GM21576 (cell line): ENCODE measurements around the gene UBR7.

Source experiments
- ATAC-seq: cut with Tn5 transposase; IDR thresholded peaks from one replicate; pipeline ENCODE4 v1.9.1; 2021; ENCODE audit warnings: mild to moderate bottlenecking, moderate library complexity; ENCODE audit not compliant: unreplicated experiment

Gene UBR7

DNA sequence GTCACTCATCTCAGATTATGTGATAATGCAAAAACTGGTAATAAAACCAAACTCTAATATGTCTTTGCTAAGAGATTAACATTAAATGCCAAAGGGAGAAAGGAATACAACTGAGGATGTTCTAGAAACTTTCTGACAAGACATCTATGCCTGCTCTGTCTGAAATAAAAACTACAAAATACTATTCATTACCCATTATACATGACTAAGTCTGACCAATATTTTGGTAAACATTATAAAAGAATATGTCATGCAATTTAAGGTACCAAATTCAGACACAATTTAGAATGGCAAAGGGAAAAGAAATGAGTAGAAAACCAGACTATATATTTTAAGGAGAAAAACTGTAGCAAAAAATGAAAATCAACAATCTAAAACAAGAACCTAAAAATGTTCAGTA is 39.5 kb downstream of the UBR7 start:
- no peak for ATAC-seq

DNA sequence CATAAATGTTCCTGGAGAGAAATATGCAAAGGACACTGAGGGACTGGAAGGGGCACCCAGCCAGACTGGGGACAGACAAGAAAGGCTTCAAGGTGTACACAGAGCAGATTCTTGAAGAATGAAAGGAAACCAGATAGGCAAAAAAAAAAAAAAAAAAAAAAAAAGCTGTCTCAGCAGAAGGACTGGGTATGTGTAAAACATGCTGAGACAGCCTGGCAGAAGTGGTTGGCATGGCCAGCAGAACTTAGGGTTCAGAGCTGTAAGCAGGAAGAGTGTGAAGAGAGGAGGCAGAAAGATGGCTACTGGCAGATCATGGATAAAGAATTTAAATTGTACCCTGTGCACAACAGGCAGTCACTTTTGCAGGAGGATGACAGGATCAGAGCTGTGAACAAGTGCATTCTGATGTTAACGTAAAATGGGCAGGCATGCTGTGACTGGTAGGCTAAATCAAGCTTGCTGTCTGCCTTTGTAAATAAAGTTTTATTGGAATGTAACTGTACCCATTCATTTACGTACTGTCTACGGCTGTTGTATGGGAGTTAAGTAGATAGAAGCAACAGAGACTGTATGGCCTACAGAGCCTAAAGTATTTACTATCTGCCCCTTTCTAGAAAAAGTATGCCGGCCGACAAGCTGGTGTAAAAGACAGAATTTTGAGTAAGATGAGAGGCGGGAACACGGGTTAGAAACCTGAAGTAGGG is 42.2 kb downstream of the UBR7 start:
- no peak for ATAC-seq

DNA sequence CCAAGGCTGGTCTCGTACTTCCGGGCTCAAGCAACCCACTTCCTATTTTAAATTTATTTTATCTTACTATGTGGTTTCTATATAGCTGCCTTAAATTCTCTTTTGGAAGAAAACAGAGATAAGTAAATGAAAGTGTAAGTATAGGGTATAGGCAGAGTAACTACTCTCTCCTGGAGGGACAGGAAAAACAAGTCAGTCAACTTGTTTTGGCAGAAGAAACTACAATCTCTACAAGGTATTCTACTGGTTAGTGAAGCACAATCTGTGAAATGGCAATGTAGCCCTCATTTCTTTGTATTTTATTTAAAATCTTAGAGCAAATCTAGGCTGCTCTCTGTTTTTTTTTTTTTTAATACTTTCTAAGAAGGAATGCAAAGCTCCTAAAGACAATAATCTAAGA is 55.4 kb downstream of the UBR7 start:
- no peak for ATAC-seq

DNA sequence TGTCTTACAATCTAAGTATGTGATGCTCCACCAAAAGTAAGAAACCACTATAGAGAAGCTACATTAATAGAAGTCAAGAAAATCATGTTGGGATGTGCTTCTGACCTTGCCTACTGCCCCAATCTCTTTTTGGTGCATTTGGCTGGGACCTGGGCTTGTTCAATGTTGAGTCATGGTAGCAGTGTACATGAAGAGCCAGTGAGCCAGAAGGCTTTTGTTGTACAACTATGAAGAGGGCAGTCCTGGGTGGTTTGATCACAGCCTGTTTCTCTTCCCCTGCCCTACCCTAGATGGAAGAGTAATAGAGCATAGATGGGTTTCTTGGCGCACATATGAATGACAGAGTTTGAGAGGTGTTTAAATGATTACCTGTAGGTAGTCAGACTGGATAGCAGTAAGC is 56.4 kb downstream of the UBR7 start:
- ATAC-seq = no peak

DNA sequence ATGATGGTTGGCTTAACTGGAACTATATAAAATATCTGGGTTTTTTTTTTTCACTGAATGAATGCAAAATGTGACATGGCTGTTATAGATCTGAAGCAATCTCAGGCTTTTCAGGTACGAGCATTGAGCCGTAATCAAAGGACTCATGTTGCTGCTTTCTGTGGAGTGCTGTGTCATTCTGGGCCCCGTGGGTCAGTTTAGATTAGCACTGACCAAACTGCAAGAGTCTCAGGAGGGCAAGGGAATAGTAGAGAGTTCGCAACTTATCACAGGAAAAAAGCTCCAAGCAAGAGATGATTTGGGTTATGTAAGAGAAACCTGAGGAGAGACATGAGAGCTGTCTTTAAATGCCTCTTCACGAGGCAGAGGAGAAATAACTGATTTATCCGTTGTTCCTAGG is 59.1 kb downstream of the UBR7 start:
- ATAC-seq = no peak

DNA sequence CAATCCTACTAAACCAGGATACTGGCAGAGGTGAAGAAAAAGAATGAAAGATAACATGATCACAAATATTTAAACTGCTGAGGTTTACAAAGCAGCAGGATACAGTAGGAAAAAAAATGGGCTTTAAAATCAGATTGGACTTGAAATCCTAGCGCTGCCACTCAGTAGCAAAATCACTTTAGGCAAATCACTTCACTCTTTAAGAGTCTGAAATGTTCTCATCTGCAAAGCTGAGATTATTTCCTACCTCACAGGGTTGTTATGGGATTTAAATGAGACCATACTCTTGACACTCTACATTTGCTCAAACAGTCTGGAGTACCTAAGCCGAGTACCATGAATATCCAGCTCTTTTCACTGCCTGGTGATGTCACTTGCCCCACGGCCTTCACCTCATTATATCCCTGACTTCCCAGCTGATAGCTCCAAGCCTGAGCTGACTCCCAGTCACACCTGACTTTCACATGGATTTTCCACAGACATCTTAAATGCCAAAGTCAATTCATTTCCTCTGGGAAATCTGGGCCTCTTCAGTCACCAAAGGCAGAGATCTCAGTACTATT is 60.2 kb downstream of the UBR7 start:
- no peak for ATAC-seq

DNA sequence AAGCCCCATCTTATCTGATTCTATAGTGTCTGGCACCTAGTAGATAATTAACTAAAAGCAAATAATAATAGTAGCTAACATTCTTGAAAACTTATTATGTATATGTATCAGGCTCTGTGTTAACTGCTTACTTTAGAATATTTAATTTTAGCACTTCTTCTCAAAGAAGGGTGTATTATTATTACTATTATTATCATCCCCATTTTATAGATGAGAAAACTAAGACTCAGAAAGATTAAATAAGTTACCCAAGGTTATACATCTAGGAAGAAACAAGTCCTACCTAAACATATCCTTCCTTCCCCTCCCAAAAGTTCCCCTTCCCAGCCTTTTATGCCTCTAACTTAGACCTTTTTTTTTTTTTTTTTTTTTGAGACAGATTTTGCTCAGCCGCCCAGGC is 61.4 kb downstream of the UBR7 start:
- ATAC-seq = no peak

DNA sequence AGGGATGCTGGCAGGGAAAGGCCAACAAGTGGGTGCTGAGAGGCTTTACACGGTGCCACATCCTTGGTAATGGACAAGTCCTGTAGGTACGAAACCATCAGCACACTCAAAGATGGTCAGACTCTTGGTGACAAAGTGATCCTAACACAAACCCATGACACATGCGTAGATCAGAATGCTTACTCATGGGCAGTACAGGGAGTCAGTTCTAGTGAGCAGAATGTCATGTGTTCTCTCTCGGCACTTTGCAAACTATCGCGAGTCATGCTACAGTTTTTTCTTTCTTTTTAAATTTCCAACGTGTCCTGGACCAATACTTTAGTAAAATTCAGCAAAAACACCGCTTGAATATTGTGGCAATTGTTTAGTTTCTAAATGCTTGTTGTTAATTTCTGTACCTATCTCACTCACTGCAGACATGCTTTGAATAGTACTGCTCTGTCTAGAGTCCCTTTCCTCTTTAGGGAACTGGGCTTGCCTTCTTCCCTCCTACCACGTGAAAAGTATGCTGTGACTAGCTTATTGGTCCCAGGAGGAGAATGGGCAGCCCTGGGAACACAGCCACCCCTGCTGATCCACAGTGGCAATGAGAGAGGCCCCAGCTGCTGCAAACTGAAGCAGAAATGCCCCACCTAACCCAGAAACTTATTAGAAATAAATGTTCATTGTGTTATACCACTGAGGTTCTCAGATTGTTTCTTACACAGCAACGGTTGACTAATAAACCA is 62.4 kb downstream of the UBR7 start:
- ATAC-seq = no peak

DNA sequence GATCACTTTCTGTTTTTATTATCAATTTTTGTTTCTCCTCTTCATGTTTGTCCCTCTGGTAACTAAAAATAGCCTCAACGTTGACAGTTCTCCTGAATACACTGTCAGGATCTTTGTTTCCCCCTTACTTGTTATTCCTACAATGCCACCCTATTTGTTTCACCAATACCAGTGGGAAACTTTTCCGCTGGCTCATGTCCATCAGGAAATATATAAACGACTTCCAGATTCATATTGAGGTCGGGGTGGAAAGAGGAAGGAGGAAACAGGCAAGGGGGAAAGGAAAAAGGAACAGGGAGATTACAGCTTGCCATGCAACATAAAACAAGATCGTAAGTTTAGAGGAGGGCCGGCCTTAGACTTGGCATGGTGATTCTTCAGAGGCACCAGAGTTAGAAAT is 64.1 kb downstream of the UBR7 start:
- no peak for ATAC-seq

DNA sequence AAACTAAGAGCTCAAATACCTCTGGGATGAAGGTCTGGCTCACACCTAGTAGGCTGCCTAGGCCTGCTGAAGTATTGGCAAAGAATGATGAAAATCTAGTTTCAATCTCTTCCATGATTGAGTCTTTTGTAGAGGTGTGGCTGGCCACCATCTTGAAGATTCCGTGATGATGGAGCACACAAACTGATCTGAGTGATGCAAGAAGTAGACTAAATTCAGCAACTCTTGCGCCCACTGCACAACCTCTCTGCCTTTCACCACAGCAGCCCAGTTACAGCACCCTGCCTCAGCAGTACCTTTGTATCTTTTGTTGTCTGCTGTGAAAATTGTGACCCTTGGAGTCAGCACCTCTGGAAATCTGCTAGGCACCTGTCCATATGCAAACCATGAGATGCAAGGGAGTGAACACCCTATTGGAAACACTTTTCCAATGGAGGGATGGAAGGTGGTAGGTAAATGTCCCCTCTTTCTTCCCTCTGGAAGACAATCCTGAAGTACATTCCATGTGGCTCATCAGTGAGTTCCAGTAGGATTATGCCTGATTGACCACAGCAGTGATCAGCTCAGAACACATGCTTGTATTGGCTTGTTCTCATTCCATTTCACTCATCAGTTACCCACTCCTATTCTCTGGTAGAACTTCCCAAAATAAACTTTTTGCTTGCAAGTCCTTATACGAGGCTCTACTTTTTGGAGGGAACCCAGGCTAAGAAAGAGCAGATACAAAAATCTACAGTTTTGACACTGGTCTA is 67.2 kb downstream of the UBR7 start:
- no peak for ATAC-seq

DNA sequence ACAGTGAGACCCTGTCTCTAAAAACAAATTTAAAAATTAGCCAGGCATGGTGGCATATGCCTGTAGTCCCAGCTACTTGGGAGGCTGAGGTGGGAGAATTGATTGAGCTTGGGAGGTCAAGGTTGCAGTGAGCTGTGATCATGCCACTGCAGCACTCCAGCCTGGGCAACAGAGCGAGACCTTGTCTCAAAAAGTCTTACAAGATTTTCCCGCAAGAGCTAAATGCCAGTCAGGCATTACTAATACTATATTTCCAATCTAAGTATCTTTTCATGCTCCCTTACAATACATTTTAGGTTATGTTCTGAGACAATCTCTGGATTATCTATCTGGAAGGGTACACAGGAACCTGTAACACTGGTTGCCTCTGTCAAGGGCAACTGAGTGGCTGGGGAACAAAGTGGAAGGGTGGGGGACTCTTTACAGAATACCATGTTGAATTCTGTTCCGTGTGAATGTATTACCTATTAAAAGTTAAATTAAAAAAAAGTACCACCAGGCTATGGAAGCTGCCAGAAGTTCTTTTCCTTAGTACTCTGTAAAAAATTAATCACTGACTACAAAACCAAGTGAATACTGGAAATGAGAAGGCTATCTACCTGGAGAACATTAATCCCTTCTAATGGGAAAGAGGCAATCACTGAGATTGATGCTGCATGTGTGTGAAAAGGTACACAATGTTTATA is 69.1 kb downstream of the UBR7 start:
- ATAC-seq = no peak
